ENCODE measurements around the gene HMBS. TPM values are rescaled to one million over a fixed set of nuclear protein-coding genes. Genes with fewer than 3 reads are reported as not detected.
"Not testable (repeated sequence)": the region's sequence is repeated elsewhere in the genome, so short reads cannot be mapped to it uniquely, and the experiment has no call there.

HMBS gene
- total RNA-seq, 1 experiment from 2014 or later = 13.4 TPM

DNA sequence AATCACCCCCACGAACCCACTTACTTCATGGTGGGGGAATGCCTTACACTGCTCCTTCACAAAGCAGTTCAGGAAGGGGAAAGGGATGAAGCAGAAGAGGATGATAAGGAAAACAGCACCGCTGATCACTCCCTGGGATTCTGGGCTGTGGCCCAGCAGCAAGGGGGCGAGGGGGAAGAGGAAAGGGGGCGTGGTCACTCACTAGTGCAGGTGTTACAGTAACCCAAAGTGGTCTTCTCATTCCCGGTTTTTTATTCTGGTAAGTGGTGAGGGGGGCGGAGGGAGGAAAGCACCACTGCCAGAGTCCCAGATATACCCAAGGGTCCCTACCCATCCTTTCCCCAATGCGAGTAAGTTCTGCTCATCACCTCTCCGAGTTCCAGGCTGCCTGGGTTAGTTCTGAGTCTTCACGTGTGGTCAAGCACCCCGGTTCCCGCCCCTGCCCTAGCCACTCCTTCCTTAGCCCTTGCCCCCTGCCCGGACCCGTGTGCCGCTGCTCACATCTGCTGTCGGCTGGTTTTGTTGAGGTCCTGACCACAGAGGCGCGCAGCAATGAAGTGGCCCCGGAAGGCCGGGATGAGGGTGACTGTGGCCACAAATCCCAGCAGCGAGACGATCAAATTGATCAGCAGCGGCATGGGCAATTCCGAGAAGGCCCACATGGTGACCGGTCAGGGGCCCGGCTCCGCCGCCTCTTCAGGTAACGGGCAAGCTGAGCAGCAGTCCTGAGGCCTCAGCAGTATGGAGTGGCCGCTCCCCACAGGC lies 16.5 kb downstream of the HMBS start:
- DNase-seq (ENCODE audit: low read depth) = peak; percentile 46

DNA sequence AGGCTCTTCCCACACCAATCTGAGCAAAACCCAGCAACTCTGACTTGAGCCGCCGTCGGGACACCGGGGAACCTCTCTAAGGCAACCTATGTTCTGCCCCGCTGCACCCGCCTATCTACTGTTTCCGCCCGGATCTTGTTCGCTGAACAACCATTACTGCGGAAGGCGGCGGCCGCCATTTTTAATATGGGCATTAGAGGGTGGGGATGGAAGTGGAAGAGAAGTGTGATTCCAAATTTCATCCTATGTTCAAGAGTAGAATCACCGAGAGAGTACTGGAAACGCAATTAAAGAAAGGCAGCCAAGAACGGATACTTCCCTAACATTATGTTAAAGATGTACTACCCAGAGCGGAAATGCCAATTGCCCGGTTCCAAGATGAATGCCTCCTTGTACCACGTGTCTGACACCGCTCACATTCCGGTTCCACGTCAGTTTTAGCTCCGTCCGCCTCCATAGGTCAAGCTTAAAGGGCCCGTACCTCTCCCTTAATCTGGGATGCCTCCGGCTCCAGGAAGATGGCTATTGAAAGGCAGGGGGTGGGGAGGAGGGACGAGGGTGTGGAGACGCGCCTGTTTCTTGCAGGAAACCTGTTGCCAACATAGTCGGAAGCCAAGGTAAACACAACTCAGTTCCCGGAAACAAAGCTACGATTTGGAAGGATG lies 17.2 kb downstream of the HMBS start, which contains the start of gene DPAGT1:
Gene DPAGT1, minus strand, starts transcription at position 95 of the 665 bp plus-strand sequence. CDS start 198 bp downstream, outside the sequence.
- peak; percentile 96 for DNase-seq (ENCODE audit: low read depth)

DNA sequence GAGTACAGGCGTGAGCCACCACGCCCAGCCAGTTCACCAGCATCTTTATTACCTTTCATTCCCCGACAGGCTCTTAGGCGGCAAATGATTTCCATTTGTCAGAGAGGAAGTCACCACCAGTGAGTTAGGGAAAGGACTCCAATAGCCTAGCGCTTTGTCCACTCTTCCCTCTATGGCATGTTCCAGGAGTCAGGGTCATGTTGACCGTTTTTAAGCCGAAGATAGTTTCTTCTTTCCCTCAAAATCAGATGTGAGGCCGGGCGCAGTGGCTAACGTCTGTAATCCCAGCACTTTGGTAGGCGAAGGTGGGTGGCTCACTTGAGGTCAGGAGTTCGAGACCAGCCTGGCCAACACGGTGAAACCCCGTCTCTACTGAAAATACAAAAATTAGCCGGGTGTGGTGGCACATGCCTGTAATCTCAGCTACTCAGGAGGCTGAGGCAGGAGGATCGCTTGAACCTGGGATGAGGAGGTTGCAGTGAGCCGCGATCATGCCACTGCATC lies 18.5 kb downstream of the HMBS start:
- DNase-seq (ENCODE audit: low read depth) = not testable (repeated sequence)

DNA sequence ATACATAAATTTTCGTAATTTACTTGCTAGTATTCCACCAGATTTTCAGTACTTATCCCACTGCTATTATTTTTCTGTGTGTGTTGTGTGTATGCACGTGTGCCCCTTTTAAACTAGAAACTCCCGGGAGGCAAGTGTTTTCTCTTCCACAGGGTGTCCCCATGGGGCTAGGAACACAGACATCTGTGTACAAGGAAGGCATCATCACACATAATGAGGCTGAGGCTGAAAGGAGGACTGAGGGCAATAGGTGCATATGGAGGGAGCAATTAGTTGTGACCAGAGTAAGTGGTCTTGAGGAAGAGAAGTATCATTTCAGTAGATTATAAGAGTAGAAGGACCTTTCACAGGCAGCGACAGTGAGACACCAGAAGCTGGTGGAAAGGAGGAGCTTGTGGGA lies 19.1 kb downstream of the HMBS start:
- DNase-seq (ENCODE audit: low read depth) = no peak

DNA sequence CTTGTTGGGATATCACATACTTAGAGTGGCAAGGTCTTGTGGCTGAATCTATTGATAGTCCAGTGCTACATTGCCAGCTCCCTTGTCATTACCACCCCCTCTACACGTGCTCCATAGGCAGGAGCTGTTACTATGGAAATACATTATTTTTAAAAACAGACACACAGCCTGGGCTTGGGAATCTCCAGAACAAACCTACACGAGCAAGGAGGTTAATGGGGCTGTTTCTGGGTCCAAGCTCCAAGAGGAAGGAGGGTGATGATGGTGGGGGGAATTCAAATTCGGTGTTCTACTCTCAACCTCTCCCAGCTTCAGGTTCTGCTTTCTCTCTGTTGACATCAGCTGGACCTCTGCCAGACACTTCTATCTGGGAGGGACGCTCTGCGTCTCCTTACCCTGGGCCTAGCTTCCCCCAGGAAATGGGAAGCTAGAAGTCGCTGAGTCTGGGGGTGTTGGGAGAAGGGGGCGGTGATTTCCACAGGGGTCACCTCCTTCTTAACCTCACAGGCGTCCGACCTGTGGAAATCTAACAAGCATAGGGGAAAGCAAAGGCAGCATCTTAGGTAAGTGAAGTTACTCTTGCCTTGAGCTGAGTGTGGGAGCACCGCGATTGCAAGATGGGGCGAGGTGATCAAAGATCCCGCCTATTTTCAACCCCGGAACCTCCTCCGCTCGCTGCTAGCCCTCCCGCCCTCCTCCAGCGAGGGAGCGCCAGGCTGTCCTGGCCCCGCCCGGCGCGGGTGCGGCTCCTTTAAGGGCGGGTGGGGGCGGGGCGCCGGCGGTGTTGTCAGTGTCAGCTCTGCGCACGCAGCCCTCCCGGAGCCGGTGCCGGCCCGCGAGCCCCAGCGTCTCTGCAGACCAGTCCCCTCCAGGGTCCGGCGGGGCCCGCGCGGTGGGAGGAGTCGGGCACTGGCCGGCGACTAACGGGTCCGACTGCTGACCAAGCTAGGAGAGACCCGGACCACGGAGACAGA lies 22.2 kb downstream of the HMBS start, which contains the start of gene C2CD2L:
Gene C2CD2L, plus strand, starts transcription at position 781 of the 974 bp plus-strand sequence. CDS start 398 bp downstream, outside the sequence.
- peak; percentile 86 for DNase-seq (ENCODE audit: low read depth)

DNA sequence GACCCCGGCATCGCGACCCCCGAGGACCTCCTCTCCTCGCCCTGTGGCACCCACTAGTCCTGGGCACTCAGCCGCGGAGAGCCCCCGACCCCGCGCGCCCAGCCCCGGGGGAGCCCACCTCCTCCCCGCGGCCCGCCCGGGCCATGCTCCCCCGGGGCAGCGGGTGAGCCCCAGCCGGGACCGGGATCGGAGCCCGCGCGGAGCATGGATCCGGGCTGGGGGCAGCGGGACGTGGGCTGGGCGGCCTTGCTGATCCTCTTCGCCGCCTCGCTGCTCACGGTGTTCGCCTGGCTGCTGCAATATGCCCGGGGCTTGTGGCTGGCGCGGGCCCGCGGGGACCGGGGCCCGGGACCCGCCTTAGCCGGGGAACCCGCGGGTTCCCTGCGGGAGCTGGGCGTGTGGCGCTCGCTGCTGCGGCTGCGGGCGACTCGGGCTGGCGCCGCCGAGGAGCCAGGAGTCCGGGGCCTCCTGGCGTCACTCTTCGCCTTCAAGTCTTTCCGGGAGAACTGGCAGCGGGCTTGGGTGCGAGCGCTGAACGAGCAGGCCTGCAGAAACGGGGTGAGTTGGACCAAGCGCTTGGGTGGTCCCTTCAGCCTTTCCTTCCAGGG lies 23.0 kb downstream of the HMBS start:
- DNase-seq (ENCODE audit: low read depth) = no peak

DNA sequence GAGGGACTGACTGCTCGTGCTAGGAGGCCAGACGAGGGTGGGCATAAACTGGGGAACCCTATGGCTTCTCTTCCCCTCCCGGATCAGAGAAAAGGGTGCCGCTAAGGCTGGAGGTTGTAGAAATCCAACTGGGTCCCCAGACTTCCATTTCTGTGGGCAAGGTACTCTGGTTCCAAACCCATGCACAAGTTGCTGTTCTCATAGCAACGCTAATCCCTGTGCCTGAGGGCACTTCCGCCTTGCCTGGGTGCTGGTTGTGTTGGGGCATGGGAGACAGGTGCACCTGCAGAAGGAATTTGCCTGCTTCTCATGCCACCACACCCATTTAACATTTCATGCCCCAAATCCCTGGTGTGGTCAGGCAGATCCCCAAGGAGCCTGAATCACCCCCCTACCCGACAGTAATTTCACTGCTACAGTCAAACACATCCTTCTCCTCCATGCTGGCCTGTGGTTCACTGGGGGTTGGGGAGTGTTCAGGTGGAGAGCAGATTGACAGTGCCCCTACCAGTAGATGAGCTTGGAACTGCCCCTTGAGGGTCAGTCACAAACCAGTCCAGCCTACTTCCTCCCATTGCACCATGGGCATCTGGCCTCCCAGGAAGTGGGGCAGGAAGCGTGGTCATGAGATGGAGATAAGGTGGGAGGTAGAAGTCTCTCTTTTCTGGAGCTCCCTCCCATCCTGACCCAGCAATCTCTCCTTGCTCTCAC lies 23.6 kb downstream of the HMBS start:
- peak; percentile 57 for DNase-seq (ENCODE audit: low read depth)

DNA sequence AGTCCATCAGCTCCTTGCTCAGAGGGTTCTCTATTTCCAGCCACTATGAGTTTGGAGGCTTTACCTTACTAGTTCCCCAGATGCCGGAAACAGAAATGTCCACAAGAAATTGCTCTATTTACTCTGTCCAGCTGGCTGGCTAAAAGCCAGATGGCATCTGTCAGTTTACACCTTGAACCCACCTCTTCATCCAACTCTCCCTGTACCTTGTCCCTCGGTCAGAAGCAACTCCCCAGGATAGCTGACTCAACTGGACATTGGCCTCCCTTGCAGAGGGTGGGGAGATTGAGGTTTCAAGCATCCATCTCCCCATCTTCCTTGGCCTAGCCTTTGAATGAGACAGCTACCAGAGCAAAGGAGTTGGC lies 24.2 kb downstream of the HMBS start:
- no peak for DNase-seq (ENCODE audit: low read depth)

DNA sequence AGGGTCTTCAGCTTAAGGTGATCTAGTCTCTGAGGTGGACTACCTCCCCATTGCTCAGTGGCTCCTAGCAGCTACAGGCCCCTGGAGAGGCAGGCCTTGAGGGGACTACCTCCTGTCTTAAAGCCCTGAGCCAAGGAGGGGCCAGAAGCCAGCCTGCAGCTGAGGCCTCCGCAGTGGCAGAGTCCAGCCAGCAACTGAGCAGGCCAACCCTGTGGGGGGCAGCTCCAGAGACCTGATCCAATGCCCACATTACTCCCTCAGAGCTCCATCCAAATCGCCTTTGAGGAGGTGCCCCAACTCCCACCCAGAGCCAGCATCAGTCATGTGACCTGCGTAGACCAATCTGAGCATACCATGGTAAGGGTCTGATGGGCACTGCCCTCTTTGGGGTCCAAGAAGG lies 25.2 kb downstream of the HMBS start:
- DNase-seq (ENCODE audit: low read depth) = no peak

DNA sequence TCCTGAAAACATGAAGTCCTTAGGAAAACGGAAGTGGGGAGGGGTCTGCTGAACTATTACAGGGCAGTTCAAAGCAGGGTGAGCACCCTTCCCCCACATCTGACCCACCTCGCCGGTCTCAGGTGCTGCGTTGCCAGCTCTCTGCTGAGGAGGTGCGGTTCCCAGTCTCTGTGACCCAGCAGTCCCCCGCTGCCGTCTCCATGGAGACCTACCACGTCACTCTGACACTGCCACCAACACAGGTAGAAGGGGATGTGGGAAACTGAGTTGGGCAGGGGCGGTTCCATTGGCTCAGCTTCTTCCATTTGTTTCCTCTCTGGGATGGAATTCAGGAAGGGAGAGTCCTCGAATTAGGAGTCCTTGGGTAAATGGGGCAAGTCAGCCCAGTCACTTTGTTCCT lies 25.8 kb downstream of the HMBS start:
- no peak for DNase-seq (ENCODE audit: low read depth)

DNA sequence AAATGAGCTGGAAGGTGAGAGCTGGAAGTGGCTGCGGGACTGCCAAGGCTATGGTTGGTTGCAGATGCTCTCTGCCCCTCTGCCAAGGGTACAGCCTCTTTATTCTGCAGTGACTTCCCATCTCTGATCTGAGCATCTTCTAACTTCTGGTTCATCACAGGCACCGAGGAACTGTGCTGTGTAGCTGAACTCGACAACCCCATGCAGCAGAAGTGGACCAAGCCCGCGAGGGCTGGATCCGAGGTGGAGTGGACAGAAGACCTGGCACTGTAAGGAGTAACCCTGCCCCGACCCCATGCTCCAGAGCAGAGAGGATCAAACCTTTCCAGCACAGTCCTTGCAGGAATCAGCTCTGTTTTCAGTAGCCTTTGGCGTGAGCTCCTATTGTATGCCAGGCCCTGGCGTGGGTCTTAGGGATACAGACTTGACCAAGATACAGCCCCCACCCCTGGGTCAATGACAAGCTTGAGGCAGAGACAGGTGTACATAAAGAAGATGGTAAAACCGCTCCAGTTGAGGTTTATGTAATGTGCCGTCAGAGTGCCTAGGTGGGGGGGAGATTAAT lies 26.8 kb downstream of the HMBS start:
- DNase-seq (ENCODE audit: low read depth) = no peak

DNA sequence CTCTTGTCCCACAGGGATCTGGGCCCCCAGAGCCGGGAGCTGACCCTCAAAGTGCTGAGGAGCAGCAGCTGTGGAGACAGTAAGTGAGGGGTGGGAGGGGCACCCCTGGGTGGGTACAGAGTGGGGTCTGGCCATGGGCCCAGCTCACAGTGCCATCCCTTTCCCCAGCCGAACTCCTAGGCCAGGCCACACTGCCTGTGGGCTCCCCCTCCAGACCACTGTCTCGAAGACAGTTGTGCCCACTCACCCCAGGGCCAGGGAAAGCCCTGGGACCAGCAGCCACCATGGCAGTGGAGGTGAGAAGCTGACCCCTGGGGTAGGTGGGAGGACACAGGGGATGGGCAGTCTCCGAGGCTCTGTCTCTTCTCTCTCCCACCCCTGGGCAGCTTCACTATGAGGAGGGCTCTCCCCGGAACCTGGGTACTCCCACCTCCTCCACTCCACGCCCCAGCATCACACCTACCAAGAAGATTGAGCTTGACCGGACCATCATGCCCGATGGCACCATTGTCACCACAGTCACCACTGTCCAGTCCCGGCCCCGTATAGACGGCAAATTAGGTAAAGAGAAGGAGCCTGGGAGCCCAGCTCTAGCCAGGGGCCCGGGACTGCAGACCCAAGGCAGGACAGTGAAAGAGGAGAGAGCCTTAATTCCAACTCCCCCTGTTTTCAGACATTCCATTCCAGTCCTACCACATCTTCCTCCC lies 27.8 kb downstream of the HMBS start:
- no peak for DNase-seq (ENCODE audit: low read depth)

DNA sequence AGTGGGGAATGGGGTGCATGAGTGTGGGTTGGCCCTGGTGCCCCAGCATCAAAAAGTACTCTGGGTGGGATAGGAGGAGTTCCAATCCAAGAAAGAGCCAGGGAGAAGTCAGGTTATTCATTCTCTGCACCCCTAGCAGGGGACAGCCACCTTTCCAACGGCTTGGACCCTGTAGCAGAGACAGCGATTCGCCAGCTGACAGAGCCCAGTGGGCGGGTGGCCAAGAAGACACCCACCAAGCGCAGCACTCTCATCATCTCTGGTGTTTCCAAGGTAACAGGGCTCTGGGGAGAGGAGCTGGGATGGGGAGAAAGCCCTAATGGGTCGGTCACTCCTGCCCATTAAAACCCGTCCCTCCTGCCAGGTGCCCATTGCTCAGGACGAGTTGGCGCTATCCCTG lies 29.0 kb downstream of the HMBS start:
- no peak for DNase-seq (ENCODE audit: low read depth)

DNA sequence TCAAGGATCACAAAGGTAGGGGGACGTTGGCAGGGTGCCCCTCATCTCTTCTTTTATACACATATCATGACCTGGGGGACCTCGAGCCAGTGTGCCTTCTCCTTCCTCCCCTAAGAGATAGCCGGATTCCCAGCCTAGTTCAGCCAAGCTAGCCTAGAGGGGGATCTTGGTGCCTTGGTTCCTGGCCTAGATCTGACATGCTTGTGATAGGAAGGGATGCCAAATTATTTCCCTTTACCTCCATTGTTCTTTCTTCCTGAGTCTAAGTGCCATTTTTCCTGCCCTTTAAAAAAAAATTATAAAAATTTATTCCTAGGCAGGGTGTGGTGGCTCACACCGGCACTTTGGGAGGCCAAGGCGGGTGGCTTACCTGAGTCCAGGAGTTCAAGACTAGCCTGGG lies 29.7 kb downstream of the HMBS start:
- DNase-seq (ENCODE audit: low read depth) = no peak

DNA sequence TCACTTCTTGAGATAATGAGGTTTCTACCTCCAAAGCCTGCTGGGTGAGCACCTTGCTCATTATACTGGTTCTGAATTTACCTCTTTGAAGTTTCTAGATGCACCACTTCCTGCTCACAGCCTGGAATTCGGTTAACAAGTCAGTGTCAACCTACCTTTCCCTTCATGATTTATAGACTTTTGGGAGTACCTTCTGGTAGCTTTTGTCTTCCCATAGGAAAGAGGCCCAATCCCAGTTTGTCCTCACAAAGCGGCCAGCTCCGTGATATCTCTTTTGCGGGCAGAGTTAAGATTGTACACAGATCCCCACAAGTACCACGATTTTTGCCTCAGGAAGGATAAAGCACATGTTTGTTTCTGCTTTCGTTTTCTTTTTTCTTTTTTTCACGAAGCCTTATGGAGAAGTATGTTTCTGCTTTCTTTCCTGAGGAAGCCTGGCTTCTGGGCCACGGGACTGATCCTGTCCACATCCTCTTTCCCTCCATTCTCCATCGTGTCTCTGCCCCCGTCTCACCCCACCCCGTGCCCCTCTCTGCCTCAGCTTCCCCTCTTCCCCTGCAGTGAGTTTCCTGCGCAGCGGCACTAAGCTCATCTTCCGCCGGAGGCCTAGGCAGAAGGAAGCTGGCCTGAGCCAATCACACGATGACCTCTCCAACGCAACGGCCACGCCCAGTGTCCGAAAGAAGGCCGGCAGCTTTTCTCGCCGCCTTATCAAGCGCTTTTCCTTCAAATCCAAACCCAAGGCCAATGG lies 31.0 kb downstream of the HMBS start:
- DNase-seq (ENCODE audit: low read depth) = no peak

DNA sequence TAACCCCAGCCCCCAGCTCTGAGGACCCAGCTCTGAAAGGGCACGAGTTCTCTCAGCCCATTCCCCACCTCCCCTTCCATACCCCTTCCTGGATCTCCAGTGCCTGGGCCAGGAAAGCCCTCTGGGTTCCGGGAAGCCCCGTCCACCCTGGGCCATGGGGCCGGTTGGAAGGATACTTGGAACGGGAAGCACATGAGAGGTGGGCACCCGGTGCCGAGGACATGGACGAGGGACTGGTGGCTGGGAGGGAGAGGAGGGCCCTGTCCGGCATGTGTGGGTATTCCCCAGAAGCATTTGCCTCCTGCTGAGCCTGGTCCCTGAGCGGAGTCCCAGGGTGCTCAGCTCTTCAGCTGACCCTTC lies 31.5 kb downstream of the HMBS start:
- no peak for DNase-seq (ENCODE audit: low read depth)

DNA sequence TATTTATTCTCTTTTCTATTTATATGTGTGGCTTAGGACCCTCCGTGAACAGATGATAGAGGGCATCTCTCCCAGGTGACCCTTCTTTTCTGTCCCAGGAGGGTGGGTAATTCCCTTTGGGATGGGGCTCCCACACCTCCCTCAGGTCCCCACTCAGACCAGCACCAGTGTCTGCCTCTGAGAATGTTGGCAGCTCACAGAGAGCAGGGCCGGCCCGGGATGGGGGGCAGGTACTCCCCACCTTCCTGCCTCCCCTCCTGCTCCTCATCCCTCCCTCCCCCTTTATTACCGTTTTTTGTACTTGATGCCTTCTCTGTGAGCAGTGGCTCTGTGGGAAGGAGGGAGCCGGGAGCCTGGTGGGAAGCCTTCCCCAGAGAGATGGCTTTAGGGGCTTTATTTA lies 31.9 kb downstream of the HMBS start:
- DNase-seq (ENCODE audit: low read depth) = no peak

DNA sequence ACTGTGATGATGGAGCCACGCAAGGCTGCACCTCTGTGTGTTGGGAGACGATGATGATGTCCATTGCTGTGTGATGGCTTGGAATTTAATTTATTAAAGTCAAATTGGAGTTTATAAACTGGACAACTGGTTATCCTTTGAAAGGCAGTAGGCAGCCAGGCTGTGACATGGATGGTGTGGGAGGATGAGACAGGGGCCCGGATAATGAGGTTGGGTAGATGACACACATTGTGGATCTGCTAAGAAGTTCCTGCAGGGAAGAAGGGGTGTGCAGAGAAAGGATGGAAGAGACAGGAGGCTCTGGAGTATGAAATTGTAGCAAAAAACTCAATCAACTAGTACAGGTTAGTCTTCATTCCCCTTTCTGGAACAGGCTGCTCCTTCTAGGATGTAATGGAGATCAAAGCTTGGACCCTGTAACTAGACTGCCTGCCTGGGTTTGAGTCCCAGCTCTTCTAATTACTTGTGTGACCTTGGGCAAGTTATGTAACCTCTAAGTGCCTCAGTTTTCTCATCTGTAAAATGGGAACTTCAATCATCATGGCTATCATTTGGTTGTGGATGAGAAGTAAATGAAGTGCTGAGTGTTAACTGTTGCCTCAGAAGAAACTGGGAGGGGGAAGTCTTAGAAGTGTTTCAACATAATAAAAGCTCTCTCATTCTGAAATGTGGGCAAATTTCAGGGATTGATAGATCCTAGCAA lies 32.5 kb downstream of the HMBS start:
- DNase-seq (ENCODE audit: low read depth) = no peak
